Subcutaneous preadipocyte (primary cell): ENCODE data around the gene TMEM191C. TPM values are rescaled to one million over a fixed set of nuclear protein-coding genes. Genes with fewer than 3 reads are reported as not detected.

ENCODE experiments used
- total RNA-seq: library from RNA; depleted of rRNA; stranded (reverse); fragments of >200 nt; gene quantifications from 2 replicates; pipeline ENCODE4 v1.2.3, GENCODE V29; 2012

The TMEM191C gene
- 0.73 and 0.78 TPM in 2 replicates for total RNA-seq

DNA sequence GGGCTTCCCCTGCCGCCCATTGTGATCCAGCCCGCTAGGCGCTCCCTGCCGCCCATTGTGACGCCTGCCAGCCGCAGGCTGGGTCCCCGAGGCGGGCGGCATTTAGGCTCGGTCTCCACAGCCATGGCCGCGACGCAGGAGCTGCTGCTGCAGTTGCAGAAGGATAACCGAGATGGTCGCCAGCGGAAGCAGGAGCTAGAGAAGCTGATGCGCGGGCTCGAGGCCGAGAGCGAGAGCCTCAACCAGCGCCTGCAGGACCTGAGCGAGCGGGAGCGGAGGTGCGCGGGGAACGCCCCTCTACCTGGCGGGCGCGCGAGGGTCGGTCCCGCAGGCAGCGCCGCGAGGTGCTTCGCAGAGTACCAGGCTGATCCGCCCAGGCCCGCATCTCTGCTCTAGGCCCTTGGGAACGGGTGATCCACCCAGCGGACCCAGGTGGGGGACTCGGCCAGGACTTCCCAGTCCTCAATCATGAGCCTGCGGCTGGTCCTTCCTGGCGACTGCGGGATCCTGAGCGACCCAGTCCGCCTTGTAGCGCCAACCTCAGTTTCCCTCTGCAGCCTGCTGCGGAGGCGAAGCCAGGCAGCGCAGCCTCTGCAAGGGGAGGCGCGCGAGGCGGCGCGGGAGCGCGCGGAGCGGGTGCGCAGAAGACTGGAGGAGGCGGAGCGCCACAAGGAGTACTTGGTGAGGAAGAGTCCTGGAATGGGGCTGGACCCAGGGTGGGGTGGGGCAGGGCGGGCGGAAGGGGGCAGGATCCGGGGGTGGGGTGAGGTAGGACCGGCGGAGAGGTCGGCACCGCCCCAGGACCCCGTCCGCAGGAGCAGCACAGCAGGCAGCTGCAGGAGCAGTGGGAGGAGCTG, at the start of gene TMEM191C:
TSS of gene TMEM191C (plus strand) at position 51 of the 857 bp plus-strand sequence. CDS start at position 124, 73 bp downstream.

Other genes starting within 250 kb of the TMEM191C start
- gene RIMBP3B, start 83.6 kb upstream of the TMEM191C start, total RNA-seq = under 0.01 and 0.37 TPM in 2 replicates
- gene HIC2, start 50.0 kb upstream of the TMEM191C start, total RNA-seq = 2.9 and 5.1 TPM in 2 replicates
- 0.39 and 1.1 TPM in 2 replicates for gene RIMBP3C, start 84.1 kb downstream of the TMEM191C start, total RNA-seq
- 41.8 and 45.9 TPM in 2 replicates for gene UBE2L3, start 100.3 kb downstream of the TMEM191C start, total RNA-seq
- 27.2 and 29.8 TPM in 2 replicates for gene YDJC, start 162.6 kb downstream of the TMEM191C start, total RNA-seq
- gene CCDC116, start 165.4 kb downstream of the TMEM191C start, total RNA-seq = under 0.01 and 0.39 TPM in 2 replicates
- 22.0 and 30.9 TPM in 2 replicates for gene SDF2L1, start 174.9 kb downstream of the TMEM191C start, total RNA-seq
- 25.6 and 30.9 TPM in 2 replicates for gene PPIL2, start 198.6 kb downstream of the TMEM191C start, total RNA-seq